Endothelial cell of umbilical vein (primary cell): ENCODE data around the gene CHML. TPM values are rescaled to one million over a fixed set of nuclear protein-coding genes. Genes with fewer than 3 reads are reported as not detected.

Source experiments
- BruUV-seq: library from RNA; stranded (reverse); fragments of 400-500 nt; replicated peaks from 2 replicates; lab custom pipeline; 2021; lab: Mats Ljungman, UMichigan
- CTCF ChIA-PET: fragments of 300-600, 350-600 bp; sonication (Branson Sonifier 250); formaldehyde crosslinking; loops from one replicate; lab custom pipeline; 2021; ENCODE audit warnings: antibody characterized with exemption, inconsistent platforms; lab: Charles Lee
- POLR2A ChIA-PET: fragments of 300-600, 350-600 bp; sonication (Branson Sonifier 250); formaldehyde crosslinking; loops from one replicate; lab custom pipeline; 2021; ENCODE audit warnings: antibody characterized with exemption, inconsistent platforms; lab: Charles Lee
- DNase-seq: peaks from one replicate; pipeline ENCODE4 v3.0.0-alpha.2; 2011; ENCODE audit warnings: low read depth, low spot score
- FAIRE-seq: peaks from 2 replicates; lab custom pipeline; 2011; peaks lifted over from hg19 to GRCh38; lab: Jason Lieb, UNC
- H2AFZ ChIP-seq: 2 replicates; pipeline ENCODE4 v1.6.0; 2012; ENCODE audit warnings: low read depth, low read length, control low read depth, inconsistent platforms
- H3K27ac ChIP-seq: 2 replicates; pipeline ENCODE4 v1.5.1; 2011; ENCODE audit warnings: low read depth, mild to moderate bottlenecking, control low read depth, low read length, moderate library complexity; ENCODE audit not compliant: insufficient read depth
- H3K27me3 ChIP-seq, 2 experiments: 2 replicates each; pipeline versions ENCODE4 v1.6.0 to v1.6.1; 2011; ENCODE audit warnings: low read length in 2 of 2, mixed read lengths in 1 of 2; ENCODE audit not compliant: control insufficient read depth in 2 of 2, insufficient read depth in 2 of 2
- H3K36me3 ChIP-seq, 2 experiments: 2 replicates in 1 of 2; 3 replicates in 1 of 2; pipeline ENCODE4 v1.5.1; 2011; ENCODE audit warnings: low read length in 2 of 2, mild to moderate bottlenecking in 1 of 2, moderate library complexity in 1 of 2; ENCODE audit not compliant: control insufficient read depth in 2 of 2, insufficient read depth in 2 of 2; ENCODE audit errors: extremely low read depth in 1 of 2
- H3K4me1 ChIP-seq: 3 replicates; pipeline ENCODE4 v1.5.1; 2011; ENCODE audit warnings: mild to moderate bottlenecking, low read length; ENCODE audit not compliant: control insufficient read depth, insufficient read depth; ENCODE audit errors: extremely low read depth
- H3K4me2 ChIP-seq: 2 replicates; pipeline ENCODE4 v1.6.1; 2011; ENCODE audit warnings: low read length, control low read depth, mixed read lengths; ENCODE audit not compliant: insufficient read depth
- H3K4me3 ChIP-seq, 3 experiments: fragments of 200-600 bp in 1 of 3; sonication (generic), shearing (Covaris generic) in 1 of 3; replicated peaks in 1 of 3; 2 replicates each; pipeline ENCODE4 v1.5.1; 2011 to 2016; ENCODE audit warnings: control low read depth in 3 of 3, low read length in 3 of 3, mild to moderate bottlenecking in 2 of 3, inconsistent platforms in 1 of 3, low read depth in 1 of 3, moderate library complexity in 1 of 3; ENCODE audit not compliant: insufficient read depth in 1 of 3
- H3K79me2 ChIP-seq: 2 replicates; pipeline ENCODE4 v1.6.0; 2012; ENCODE audit warnings: low read length, inconsistent platforms; ENCODE audit not compliant: control insufficient read depth, insufficient read depth
- H3K9ac ChIP-seq: replicated peaks from 2 replicates; pipeline ENCODE3; 2011; ENCODE audit warnings: low read length, control low read depth; ENCODE audit not compliant: insufficient read depth; ENCODE audit errors: extremely low read depth
- H3K9me1 ChIP-seq: replicated peaks from 3 replicates; pipeline ENCODE4 v1.6.0; 2011; ENCODE audit warnings: mild to moderate bottlenecking, low read length; ENCODE audit not compliant: control insufficient read depth, insufficient read depth; ENCODE audit errors: extremely low read depth
- H3K9me3 ChIP-seq: replicated peaks from 2 replicates; pipeline ENCODE4 v1.5.1; 2012; ENCODE audit warnings: low read length, inconsistent platforms; ENCODE audit not compliant: control insufficient read depth, insufficient read depth
- H4K20me1 ChIP-seq: replicated peaks from 2 replicates; pipeline ENCODE3; 2011; ENCODE audit warnings: mild to moderate bottlenecking, low read length; ENCODE audit not compliant: control insufficient read depth, insufficient read depth; ENCODE audit errors: extremely low read depth
- EZH2 ChIP-seq: IDR thresholded peaks from 2 replicates; pipeline ENCODE4 v1.6.1; 2012; ENCODE audit warnings: borderline replicate concordance, low read depth, mild to moderate bottlenecking, moderate library complexity, low read length, inconsistent platforms; ENCODE audit not compliant: severe bottlenecking
- FOS ChIP-seq: IDR thresholded peaks from 2 replicates; pipeline ENCODE4 v1.6.1; 2011; ENCODE audit warnings: mild to moderate bottlenecking, low read length, moderate library complexity, borderline replicate concordance; ENCODE audit not compliant: insufficient read depth
- GATA2 ChIP-seq: IDR thresholded peaks from 2 replicates; pipeline ENCODE4 v1.7.0; 2011; ENCODE audit warnings: low read depth, mild to moderate bottlenecking, moderate library complexity, mixed read lengths, low read length; ENCODE audit not compliant: insufficient read length, insufficient read depth
- JUN ChIP-seq: IDR thresholded peaks from 2 replicates; pipeline ENCODE4 v1.6.1; 2011; ENCODE audit warnings: borderline replicate concordance, low read depth; ENCODE audit not compliant: insufficient read length, insufficient read depth
- MAX ChIP-seq: IDR thresholded peaks from 2 replicates; pipeline ENCODE4 v1.6.1; 2011; ENCODE audit not compliant: insufficient read depth, insufficient read length
- MYC ChIP-seq: IDR thresholded peaks from one replicate; pipeline ENCODE4 v1.6.1; 2011; ENCODE audit warnings: mild to moderate bottlenecking, low read depth, low read length
- POLR2A ChIP-seq: IDR thresholded peaks from 2 replicates; pipeline ENCODE4 v1.6.1; 2012; ENCODE audit warnings: low read depth, mild to moderate bottlenecking, control low read depth, low read length
- POLR2AphosphoS5 ChIP-seq: IDR thresholded peaks from 2 replicates; pipeline ENCODE4 v1.6.1; 2012; ENCODE audit warnings: low read depth, mild to moderate bottlenecking, control low read depth, low read length, moderate library complexity; ENCODE audit not compliant: insufficient read depth
- dilution Hi-C: fragments of 300-500 bp; cut with MboI; formaldehyde crosslinking; loops from one replicate; pipeline ENCODE4 v1.15.0; 2019; ENCODE audit warnings: low sequenced_read_pairs; ENCODE audit not compliant: extremely low pct_ligation_motif_present
- intact Hi-C: fragments of 100-400 bp; cut with micrococcal nuclease; formaldehyde crosslinking; loops from one replicate; pipeline ENCODE4 v1.10.0; 2022
- polyA plus RNA-seq, 4 experiments: library from polyadenylated mRNA; depleted of rRNA in 3 of 4; stranded (reverse) in 3 of 4; unstranded in 1 of 4; fragments of >200 nt; gene quantifications; 2 replicates each; pipeline versions ENCODE4 v1.2.1 to v1.2.3, GENCODE V29; 2011 to 2012; ENCODE audit warnings: missing spikeins in 1 of 4
- total RNA-seq: library from RNA; stranded (reverse); gene quantifications from 2 replicates; pipeline ENCODE4 v1.2.3, GENCODE V29; 2021
- TF ChIP-seq, protein P1 (sequence below), 2 donors: IDR thresholded peaks; 1 replicate in 1 of 2; 2 replicates in 1 of 2; pipeline ENCODE4 v1.5.1; 2011; ENCODE audit warnings: low read length in 2 of 2, mild to moderate bottlenecking in 2 of 2, moderate library complexity in 2 of 2, control low read depth in 1 of 2, inconsistent platforms in 1 of 2, low read depth in 1 of 2; ENCODE audit not compliant: insufficient read depth in 1 of 2; ENCODE audit errors: extremely low read depth in 1 of 2

Gene CHML
- total and polyA plus RNA-seq, 2 donors (not counting 3 experiments of a cell fraction or from before 2014, with no cell fraction given), result 3.3 to 22.3 TPM

GRCh38 chr1:241646201-241646600, 6.0 kb upstream of the CHML start:
- Histone ChIP-seq H2AFZ (no peak overlapping the region), H3K9me1 (no peaks in the 10 kb centered on the region), H3K27me3 (no peaks in the 10 kb centered on the region), H4K20me1 (no peaks in the 10 kb centered on the region), H3K27ac (no peak overlapping the region), H3K4me1 (peaks cover 4% of the 10 kb centered on the region), H3K4me2 (no peak overlapping the region), H3K9ac (no peak overlapping the region), H3K36me3 (no peaks in the 10 kb centered on the region), H3K4me3 (no peak overlapping the region), H3K79me2 (no peaks in the 10 kb centered on the region), H3K9me3 (no peaks in the 10 kb centered on the region)
- POLR2A ChIA-PET, result no interaction called here
- intact Hi-C loops (no loop called here), dilution Hi-C loops (no loop called here)
- no TSS peak for BruUV-seq
- no peak for DNase-seq
- TF ChIP-seq FOS (no peak), EZH2 (no peak), MAX (no peak), JUN (no peak), POLR2A (no peak), MYC (no peak), GATA2 (no peak), POLR2AphosphoS5 (no peak)
- TF ChIP-seq, protein P1, sequence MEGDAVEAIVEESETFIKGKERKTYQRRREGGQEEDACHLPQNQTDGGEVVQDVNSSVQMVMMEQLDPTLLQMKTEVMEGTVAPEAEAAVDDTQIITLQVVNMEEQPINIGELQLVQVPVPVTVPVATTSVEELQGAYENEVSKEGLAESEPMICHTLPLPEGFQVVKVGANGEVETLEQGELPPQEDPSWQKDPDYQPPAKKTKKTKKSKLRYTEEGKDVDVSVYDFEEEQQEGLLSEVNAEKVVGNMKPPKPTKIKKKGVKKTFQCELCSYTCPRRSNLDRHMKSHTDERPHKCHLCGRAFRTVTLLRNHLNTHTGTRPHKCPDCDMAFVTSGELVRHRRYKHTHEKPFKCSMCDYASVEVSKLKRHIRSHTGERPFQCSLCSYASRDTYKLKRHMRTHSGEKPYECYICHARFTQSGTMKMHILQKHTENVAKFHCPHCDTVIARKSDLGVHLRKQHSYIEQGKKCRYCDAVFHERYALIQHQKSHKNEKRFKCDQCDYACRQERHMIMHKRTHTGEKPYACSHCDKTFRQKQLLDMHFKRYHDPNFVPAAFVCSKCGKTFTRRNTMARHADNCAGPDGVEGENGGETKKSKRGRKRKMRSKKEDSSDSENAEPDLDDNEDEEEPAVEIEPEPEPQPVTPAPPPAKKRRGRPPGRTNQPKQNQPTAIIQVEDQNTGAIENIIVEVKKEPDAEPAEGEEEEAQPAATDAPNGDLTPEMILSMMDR (IDR thresholded peaks at IDR 0.05; ENCODE audit: extremely low read depth in 1 of 2, insufficient read depth in 1 of 2, low read depth in 1 of 2, low read length in 2 of 2), result no peak
- no peak for FAIRE-seq
- CTCF ChIA-PET, result interaction anchor here (0.7 kb wide), 1 partner anchor 19 kb away, joined by 4 read pairs; no protein-coding TSS in a partner anchor
